NCI-H2196 (cell line): ENCODE data around the gene ETFB.

ENCODE experiments used
- DNase-seq: peaks from one replicate; lab custom pipeline; 2025; ENCODE audit not compliant: unreplicated experiment; lab: John Stamatoyannopoulos, UW

The ETFB gene

DNA sequence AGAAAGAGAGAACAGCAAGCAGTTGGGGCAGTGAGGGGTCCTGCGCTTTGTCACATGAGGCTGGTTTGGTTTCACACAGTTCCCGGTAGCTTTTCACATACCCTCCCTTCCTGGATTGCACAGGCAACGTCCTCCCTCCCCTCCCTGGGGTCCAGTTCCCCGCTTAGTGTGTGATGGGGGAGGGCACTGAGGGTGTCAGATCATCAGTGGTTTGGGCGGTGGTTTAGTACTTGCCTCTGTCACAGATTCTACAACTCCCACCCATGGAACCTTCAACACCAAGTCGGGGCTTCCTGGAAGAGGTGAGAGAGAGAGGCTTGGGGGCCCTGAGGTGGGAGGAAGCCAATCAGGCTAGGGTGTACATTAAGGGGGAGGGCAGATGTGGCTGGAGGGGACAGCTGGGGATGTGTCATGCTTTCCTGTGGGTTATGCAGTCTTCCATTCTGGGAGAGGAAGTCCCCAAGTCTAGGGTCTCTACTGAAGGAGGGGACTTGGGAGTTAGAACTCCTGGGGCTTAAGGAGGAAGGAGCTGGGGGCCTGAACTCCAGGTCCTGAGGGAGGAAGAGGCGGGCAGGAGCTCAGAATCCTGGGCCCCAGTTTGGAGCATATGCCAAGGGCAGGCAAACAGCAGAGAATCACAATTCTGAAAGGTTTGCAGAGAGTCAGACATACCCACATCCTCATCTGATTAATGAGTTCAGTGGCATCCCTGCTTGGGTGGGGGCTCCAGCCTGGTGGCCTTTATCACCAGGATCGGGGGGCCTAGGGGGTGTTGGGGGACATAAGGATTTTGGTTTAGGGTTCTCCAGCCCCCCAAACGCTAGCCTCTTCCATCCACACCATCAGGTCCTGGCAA, 6.7 kb upstream of the ETFB start, which contains the start of gene NKG7:
NKG7 (minus strand) TSS at position 6 of the 856 bp plus-strand sequence. CDS start 119 bp downstream, outside the sequence.
- no peak for DNase-seq

DNA sequence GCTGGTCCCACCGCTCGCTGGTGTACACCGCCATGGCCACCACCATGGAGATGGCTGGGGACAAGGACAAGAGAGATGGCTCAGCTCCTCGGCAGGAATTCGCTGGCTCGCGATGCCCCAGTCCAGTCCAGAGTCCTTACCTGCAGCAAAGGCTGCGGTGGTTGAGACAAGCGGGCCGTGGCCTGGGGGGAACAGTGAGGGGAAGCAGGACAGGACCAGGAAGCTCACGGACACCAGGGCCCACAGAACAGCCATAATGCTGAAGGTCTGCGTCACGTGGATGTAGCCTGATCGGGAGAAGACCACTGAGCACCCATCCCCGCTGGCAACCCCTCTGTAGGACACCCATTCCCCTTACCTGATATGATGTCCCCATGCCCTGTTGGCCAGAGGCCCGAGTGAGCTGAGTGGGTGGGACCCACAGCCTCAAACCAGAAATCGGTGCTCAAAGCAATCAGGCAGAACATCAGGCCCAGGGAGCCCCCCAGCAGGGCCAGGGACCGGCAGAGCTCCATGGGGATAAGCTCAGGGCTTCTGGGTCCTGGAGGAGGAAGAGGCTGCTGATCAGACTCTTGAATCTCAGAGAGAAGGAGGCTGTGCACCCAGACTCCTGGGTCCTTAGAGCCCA, 5.9 kb upstream of the ETFB start:
- no peak for DNase-seq

DNA sequence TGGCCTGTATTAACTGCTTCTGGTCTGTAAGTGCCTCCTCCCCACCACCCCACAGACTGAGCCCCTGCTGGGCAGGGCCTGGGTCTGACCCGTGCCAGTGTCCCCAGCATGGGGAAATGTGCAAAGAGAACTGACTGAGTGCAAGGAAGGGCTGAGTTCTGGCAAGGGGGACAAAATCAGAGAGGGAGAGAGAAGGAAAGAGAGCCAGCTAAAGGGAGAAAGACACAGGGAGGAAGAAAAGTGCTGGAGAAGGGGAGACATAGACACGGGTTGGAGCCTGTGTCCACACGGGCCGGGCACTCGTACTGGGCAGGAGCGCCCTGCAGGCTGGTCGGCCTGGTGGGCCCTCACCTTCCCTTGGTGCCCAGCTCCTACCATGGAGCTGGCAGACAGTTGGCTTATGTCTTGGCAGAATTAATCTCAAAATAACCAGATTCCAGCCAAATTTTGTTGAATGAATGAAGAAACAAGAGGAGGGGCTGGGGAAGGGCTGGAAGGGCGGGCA, 5.0 kb upstream of the ETFB start:
- DNase-seq, result no peak

DNA sequence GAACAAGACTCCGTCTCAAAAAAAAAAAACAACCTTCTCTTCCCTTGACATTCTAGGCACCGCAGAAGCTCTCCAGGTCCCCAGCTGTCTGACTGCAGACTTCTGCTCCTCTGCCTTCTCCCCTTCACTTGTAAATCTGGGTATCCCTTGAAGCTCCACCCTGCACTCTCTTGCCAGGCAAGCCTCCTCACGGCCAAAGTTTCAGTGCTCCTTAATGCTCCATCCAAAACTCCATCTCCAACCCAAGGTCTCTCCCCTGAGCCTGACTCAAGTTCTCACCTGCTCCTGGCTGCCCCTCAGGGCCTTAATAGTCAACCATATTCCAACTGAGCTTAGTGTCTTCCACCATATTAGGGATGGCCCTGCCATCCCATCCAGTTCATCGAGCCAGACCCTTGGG, 4.0 kb upstream of the ETFB start:
- DNase-seq, result no peak

DNA sequence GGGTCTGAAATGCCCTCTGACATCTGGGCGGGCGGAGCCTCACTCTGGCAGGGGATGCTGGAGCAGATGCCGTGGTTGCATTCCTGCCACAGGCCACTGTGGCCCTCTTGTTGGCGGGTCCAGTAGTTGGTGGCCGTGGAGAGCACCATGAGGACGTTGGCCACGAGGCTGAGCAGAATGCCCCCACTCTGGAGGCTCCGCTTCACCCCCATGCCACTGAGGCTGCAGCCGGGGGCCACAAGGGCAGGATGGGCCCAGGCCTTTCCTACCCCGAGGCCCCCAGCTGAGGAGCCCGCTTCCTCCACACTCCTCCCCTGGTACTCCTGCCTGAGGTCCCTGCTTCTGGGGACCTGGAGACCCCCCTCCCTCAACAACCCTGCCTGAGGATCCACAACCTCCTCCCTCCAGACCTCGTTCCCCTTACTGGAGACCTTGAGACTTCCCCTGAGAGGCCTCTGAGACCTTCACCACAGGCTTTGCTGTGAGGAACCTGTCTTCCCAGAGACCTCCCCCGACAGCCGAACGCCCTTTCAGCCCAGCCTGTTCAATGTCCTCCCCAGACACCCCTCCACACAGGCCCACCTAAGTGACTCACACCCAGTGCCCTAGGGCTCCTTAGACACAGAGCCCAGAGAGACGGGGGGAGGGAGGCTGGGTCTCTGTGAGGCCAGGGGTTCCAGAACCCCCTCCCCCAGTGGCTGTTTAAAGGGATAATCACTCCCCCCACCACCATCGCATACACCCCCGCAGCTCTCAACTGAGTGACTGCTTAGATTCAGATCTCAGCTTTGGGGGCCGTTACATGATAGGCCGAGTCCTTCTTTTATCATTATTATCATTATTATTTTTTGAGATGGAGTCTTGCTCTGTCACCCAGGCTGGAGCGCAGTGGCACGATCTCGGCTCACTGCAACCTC, 2.4 kb upstream of the ETFB start, which contains the start of gene CLDND2:
CLDND2 (minus strand) TSS at position 638 of the 917 bp plus-strand sequence; CDS start at position 212, 426 bp downstream.
- DNase-seq, result no peak

DNA sequence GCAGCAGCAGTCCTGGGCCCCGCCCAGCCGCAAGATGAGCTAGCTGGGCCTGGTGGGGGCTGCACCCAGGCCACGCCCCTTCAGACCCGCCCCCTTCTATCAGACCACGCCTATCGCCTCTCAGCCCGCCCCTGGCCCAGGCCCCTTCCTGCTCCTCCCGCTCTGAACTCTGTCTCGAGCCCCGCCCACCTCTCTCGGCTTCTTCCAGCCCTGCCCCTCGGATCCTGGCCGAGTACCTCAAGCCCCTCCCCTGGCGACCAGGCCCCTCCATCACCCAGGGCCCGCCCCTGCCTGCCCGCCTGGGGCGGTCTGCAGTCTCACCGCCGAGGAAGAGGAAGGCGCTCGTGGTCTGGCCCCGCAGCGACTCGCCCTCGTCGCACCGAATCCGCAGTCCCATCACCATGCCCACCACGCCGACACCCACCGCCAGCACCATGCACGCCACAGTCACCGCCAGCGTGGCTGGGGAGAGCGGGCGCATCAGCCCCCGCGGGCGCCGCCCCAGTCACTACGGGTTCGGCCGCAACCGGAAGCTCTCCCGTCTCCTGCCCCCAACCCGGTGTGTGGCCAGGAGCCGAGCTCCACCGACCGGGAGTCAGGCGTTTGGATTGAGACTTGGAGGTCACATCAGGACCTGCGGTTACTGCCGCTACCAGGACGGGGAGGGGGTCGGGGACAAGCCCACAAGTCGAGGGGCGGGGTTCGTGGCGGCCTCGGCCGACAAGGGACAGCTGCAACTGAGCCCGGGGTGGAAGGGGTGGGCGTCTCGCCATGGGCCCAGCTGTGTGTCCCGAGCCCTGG, 1.6 kb upstream of the ETFB start:
- no peak for DNase-seq

DNA sequence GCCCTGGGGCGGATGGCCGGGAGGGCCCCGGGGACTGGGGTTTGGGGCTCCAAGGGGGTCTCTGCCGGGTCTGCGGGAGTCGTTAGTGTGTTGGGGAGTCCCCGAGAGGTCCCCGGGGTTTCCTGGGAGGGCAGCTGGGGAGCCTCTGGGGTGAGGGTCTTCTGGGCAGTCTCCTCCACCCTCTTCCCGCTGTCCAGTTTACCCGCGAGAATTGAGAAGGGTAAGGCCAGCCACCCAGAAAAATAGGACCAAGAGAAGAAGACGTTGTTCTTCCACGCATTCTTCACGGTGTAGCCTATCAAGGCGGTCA, 1.0 kb upstream of the ETFB start:
- no peak for DNase-seq

DNA sequence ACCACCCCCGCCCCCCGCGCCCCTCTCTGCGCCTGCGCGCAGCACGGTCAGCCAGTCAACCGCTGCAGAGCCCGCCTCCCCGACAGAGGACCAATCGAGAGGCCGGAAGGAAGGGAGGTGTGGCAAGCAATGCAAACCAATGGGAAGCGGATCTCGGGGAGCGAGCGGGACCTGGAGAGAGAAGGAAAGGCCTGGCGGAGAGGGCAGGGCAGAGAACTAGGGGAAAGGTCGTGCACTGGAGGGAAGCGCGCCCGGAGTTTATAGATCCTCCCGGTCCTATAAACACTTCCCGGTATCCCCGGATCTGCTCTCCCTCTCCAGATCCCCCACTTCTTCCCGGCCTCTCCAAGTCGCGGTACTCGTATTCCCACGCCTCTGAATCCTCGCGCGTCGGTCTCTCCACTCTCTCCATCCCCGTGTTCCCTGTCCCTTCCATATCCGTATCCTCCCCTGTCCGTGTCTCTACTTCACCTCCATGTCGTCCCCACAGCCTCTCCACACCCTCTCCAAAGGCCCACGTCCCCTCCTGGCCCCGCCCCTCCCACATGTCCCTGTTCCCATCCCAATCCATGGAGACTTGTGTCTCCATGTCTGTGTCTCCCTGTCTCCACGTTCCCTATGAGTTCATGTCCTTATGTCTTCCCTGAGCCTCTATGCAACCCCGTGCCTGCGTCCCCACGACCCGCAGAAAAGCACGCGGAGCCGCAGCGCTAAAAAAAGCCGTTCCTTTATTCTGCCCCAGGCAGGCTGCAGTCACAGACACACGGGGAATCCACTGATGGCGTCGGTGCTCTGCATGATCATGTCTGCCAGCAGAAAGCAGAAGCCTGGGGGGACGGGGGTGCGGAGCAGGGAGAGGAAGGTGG, 434 bp upstream of the ETFB start:
- no peak for DNase-seq

DNA sequence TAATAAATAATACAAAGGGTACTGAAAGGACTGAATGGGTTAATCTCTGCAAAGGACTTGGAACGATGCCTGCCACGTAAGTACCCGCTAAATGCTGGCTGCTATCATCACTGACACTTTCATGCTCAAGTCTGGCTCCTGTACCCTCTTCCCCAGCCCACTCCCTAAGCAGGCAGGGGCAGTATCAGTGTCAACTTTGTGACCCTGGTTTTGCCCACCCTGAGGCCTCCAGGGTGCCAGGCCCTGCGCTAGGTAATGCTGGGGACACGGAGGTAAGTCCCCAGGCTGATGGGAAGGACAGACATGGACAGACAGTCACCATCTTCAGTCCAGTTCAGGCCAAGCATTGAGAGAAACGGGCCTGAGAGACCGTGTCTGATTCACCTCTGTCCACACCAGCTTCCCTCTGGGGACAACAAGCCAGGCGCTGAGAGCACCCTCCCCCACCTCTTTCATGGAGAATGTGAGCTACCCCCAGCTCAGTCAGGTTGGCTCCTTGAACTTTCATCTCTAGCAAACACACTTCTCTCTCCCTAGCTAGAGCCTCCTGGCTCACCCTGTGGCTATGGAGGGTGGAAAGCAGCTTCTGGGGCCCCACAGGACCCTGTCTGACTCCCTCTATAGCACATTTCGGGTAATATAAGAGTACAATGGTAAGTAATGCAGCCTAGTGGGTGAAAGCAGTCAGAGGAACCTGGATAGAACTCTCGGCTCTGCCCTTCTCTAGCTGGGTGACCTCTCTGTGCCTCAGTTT, 800 bp downstream of the ETFB start:
- no peak for DNase-seq

DNA sequence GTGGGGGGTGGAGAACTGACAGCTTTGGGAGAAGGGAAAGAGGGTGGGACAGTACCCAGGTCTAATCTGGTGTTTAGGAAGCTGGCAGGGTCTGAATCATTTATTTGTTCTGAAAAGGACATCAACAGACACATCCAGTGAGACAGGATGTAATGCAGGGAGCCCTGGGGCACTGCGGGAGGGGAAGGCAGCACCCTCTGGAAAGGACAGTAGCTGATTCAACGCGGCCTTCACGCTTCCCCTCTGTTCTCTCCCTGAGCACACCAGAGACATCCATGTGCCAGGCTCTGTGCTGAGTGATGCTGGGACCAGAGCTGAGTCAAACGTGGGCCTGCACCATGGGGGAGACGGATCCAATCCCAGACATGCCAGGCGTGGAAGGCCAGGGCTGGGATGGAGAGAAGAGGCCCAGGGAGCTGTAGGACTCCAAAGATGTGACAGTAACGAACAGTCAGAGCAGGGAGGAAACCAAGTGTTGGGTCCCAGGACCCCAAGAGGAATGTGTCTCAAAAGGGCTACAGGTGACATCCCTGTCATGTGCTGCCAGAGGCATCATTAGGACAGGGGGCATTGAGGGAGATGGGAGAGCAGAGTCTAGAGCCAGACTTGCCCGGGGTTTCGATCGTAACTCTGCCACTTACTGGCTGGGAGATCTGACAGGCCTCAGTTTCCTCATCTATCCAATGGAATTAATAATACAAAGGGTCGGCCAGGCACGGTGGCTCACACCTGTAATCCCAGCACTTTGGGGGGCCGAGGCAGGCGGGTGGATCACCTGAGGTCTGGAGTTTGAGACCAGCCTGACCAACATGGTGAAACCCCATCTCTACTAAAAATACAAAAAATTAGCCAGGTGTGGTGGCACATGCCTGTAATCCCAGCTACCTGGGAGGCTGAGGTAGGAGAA, 1.7 kb downstream of the ETFB start:
- DNase-seq, result no peak

DNA sequence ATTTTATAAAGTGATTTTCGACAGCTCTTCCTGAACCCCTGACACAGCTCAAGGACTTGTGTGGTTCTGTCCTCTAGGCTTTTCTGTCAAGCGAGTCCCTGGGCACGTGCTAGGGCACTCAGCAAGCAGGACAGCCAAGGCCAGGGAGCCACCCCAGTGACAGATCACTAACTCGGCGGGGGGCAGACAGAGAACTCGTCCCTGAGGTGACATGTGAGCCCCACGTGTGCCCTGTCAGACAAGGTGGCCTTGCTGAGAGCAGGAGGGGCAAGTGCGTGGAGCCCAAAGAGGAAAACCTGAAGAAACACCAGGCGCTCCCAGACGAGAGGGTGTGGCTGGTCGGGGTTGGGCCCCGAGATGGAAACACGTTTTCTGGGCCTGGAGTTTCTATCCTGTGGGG, 4.9 kb downstream of the ETFB start:
- no peak for DNase-seq

DNA sequence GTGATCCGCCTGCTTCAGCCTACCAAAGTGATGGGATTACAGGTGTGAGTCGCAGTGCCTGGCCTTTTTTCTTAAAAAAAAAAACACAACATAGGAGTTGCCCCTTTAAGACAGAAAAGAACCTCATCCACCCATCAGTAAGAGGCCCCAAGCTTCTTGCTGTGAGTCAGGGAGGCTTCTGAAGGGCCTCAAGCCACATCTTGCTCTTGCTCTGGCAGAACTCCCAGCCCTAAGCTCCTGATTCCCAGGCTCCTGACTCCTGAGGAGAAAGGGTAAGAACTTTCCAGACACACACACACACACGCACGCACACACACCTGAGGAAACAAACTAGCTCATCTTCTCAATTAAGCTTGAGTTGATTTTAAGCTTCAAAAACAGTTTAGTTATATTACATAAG, 6.9 kb downstream of the ETFB start:
- DNase-seq, result no peak

DNA sequence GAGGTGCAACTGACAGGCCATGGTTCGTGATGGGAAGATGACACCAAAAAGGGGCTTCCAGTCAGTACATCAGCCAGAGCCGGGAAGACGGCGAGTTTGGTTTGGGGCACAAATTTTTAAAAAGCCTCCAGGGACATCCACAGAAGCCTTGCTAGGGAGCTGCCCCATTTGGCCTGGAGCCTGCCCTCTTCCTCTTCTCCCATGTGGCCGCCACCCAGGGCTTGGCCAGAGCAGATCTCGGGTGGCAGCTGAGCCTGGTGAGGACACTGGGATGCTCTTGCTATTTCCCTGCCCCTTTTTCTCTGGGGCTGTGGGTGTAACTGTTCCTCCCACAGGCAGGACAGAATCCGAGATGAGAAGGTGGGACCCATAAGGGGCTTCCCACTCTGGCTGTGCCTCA, 8.2 kb downstream of the ETFB start:
- no peak for DNase-seq

DNA sequence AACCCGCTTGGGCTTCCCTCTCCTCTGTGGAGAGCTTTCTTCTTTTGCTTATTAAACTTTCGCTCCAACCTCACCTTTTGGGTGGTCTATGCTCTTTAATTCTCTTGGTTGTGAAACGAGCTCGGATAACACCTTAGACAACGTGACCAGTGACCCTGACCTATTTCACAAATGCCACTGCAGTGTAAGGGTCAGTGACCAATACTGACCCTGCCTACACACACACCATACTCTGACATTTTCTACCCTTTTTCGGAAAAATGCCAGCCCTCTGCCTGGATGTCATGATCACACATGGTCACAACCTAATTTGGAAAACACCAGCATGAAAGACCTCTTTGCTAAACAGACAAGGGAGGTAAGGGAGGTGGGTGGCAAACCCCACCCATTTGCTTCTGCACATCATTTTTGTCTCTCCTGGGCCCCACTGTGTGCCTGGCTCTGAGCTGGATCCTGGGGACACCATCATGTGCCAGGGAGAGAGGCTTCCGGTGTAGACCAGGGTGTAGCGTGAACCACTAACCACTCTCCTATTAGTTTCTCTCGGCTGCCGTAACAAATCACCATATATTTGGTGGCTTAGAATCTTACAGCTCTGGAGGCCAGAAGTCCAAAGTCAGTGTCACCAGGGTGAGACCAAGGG, 9.9 kb downstream of the ETFB start:
- no peak for DNase-seq

DNA sequence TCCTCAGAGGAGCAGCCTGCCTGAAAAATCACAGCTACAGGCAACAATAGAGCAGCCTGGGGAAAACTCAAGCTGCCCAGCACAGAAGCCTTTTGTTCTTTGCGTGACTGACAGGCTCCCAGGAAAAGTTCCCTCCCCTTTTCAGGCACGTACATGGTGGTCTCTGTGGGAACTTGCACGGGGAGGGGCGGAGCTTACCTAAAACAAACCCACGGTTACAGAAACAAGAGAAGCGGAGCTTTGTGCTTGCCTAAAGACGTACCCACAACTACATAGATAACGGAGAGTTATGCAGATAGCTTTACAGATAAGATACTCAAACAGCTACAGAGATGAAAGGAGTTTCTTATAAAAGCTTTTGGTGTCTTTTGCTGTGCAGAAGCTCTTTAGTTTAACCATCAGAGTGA, 11.4 kb downstream of the ETFB start:
- DNase-seq, result no peak

DNA sequence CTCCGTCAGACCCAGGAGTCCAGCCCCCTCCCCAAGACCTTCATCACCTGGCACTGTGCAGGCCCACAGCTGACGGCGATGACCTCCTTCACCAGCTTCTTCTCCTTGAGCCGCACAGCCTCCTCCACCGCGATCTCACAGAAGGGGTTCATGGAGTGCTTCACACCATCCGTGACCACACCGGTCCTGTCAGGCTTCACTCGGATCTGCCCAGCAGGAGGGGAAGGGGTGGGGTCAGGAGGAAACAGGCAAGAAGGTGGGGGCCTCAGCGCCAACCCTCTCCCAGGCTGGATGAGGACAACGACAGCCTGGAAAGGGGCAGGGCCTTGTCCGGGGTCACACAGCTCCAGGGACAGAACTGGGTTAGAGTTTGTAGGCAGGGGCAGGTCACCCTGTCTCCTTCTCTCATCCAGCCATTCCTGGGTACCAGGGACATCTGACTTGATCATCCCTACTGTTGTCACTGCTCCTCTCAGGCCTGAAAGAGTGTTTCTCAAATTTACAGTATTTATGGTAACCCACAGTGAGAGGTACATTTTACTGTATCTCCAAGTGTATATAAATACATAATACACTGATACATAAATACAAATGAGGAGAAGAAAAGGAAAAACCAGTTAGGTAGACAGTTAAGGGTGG, 12.0 kb downstream of the ETFB start:
- no peak for DNase-seq
